ENCODE measurements around the gene INAVA.

DNA sequence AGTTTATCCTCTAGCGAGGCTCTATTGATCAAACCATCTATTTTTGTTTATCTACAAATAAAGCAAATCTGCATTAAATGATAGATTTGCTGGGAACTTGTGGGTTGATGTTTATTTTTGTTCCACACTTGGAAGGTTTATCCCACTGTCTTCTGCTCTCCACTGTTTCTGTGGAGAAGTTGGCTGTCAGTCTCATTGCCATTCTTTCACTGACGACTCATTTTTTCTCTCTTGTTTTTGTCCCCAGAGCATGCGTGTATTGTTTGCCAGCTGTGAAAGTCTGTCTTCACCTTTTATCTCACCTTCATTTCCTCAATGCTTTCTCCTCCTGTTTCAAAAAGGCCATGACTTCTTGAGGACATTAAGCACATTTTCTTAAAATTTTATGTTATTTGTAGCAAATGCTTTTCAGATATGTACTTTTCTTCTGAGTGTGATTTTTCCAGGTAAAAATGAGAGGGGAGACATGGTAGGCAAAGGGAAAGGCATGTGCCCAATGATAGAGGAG is 52.4 kb downstream of the INAVA start:
- TF ChIP-seq EZH2phosphoT487 (IDR thresholded peaks at IDR 0.05; ENCODE audit: insufficient read depth, low read depth), result no peak
- TF ChIP-seq EZH2 (IDR thresholded peaks at IDR 0.05; ENCODE audit: insufficient read depth, poor library complexity, severe bottlenecking), result no peak
